Measurements from ENCODE around the gene PMEPA1.

GRCh38 chr20:57609086-57609841 is 100.6 kb downstream of the PMEPA1 start:
- no peak for TF ChIP-seq REST (IDR thresholded peaks at IDR 0.05; ENCODE audit: insufficient read depth in 1 of 2, low read depth in 2 of 2, low read length in 2 of 2)
- TF ChIP-seq POLR2AphosphoS5 (IDR thresholded peaks at IDR 0.05; ENCODE audit: low read depth, low read length), result no peak
- no peak for TF ChIP-seq TAF1 (IDR thresholded peaks at IDR 0.05; ENCODE audit: borderline replicate concordance, insufficient read depth, low read length)
- no peak for TF ChIP-seq SIN3A (IDR thresholded peaks at IDR 0.05; ENCODE audit: borderline replicate concordance, insufficient read depth, low read length)
- no peak for TF ChIP-seq FOXP2 (optimal IDR thresholded peaks at IDR 0.05; ENCODE audit: borderline replicate concordance, extremely low read depth, extremely low read length, insufficient read depth)

Data from PFSK-1 (cell line).